IMR-90 (cell line): ENCODE results near the gene CAPN10. TPM values are rescaled to one million over a fixed set of nuclear protein-coding genes. Genes with fewer than 3 reads are reported as not detected.

Experiments
- CTCF ChIP-seq: conservative IDR thresholded peaks from 2 replicates; pipeline ENCODE4 v1.5.1; 2012; ENCODE audit warnings: mild to moderate bottlenecking, low read depth, low read length, improper control_type of control experiment
- ELK1 ChIP-seq: fragments of 150-350 bp; IDR thresholded peaks from 2 replicates; pipeline ENCODE4 v1.6.1; 2016; ENCODE audit warnings: low read depth, mild to moderate bottlenecking, low read length, moderate library complexity, borderline replicate concordance
- polyA plus RNA-seq, 3 experiments: library from polyadenylated mRNA; depleted of rRNA; stranded (reverse); fragments of >200 nt; gene quantifications; 2 replicates each; pipeline ENCODE4 v1.2.3, GENCODE V29; 2012; ENCODE audit warnings: low replicate concordance in 1 of 3
- total RNA-seq: library from RNA; depleted of rRNA; stranded (reverse); fragments of >200 nt; gene quantifications from 2 replicates; pipeline ENCODE4 v1.2.3, GENCODE V29; 2012

Gene CAPN10
- total and polyA plus RNA-seq, 2 of the 4 experiments (the other 2 are of a cell fraction) = 6.3 to 20.9 TPM

- TF ChIP-seq ELK1 (no peak), CTCF (no peak)
These were observed at the start of gene CAPN10 (continued) for GRCh38 chr2:240586198-240586918.
